Activated B cell treated with CpG ODN at 0.5 μM for 24 hours (primary cell): Measurements from ENCODE around the gene NOX5. TPM values are rescaled to one million over a fixed set of nuclear protein-coding genes. Genes with fewer than 3 reads are reported as not detected.

ENCODE experiments used
- ATAC-seq: fragments of 200-7000 bp; cut with Tn5 transposase; one replicate; pipeline ENCODE4 v1.10.0; 2021; ENCODE audit warnings: low read depth, mild to moderate bottlenecking, moderate library complexity
- CTCF ChIA-PET: fragments of 350-600 bp; sonication (Branson Sonifier 250); formaldehyde crosslinking; loops from one replicate; lab custom pipeline; 2021; ENCODE audit warnings: antibody characterized with exemption; lab: Charles Lee
- POLR2A ChIA-PET: fragments of 350-600 bp; sonication (Branson Sonifier 250); formaldehyde crosslinking; loops from one replicate; lab custom pipeline; 2021; ENCODE audit warnings: antibody characterized with exemption; lab: Charles Lee
- DNase-seq: peaks from one replicate; pipeline ENCODE4 v3.0.0; 2022
- H3K27ac Mint-ChIP-seq: one replicate; pipeline ENCODE4 v1.8.0; 2020; ENCODE audit warnings: mixed read lengths
- H3K27me3 Mint-ChIP-seq: one replicate; pipeline ENCODE4 v1.8.0; 2021; ENCODE audit warnings: mixed read lengths
- H3K36me3 Mint-ChIP-seq: one replicate; pipeline ENCODE4 v1.8.0; 2021; ENCODE audit warnings: low read depth, mixed read lengths
- H3K4me1 Mint-ChIP-seq: one replicate; pipeline ENCODE4 v1.8.0; 2021; ENCODE audit warnings: mixed read lengths
- H3K4me3 Mint-ChIP-seq: one replicate; pipeline ENCODE4 v1.8.0; 2020; ENCODE audit warnings: mild to moderate bottlenecking, mixed read lengths
- H3K9me3 Mint-ChIP-seq: one replicate; pipeline ENCODE4 v1.8.0; 2020; ENCODE audit warnings: mixed read lengths
- intact Hi-C: fragments of 100-400 bp; cut with micrococcal nuclease; formaldehyde crosslinking; loops from one replicate; pipeline ENCODE4 v1.15.1; 2024
- total RNA-seq: library from RNA; stranded (reverse); gene quantifications from 2 replicates; pipeline ENCODE4 v1.2.3, GENCODE V29; 2022
- TF ChIP-seq, protein P1 (sequence below): fragments of 200-600 bp; IDR thresholded peaks from one replicate; pipeline ENCODE4 v1.8.0; 2022; ENCODE audit warnings: antibody characterized with exemption, mild to moderate bottlenecking

Gene NOX5
- total RNA-seq, 1 donor from 2014 or later: 0.09 TPM

DNA sequence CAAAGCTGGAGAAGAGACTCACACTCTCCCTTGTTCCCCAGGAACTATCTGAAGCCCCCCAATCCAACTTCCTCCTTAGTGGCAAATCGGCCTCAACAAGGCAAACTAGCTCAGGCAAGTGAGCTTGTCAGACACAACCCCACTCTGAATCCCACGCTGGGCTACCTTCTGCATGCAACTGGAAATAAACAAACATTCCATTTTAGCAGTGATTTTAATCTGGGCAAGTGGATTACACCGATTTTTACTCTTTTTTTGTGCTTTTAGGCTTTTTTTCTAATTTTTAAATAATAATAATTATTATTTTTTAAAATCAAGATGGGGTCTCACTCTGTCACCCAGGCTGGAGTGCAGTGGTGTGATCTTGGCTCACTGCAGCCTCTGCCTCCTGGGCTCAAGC, 2.9 kb upstream of the NOX5 start:
- intact Hi-C loops: no loop called here
- Mint-ChIP-seq H3K4me3 (no peak overlapping the region), H3K36me3 (peaks cover 4% of the 10 kb centered on the region), H3K27ac (no peak overlapping the region), H3K9me3 (peaks cover 20% of the 10 kb centered on the region), H3K27me3 (peaks cover 20% of the 10 kb centered on the region), H3K4me1 (no peaks in the 10 kb centered on the region)
- TF ChIP-seq, protein P1, sequence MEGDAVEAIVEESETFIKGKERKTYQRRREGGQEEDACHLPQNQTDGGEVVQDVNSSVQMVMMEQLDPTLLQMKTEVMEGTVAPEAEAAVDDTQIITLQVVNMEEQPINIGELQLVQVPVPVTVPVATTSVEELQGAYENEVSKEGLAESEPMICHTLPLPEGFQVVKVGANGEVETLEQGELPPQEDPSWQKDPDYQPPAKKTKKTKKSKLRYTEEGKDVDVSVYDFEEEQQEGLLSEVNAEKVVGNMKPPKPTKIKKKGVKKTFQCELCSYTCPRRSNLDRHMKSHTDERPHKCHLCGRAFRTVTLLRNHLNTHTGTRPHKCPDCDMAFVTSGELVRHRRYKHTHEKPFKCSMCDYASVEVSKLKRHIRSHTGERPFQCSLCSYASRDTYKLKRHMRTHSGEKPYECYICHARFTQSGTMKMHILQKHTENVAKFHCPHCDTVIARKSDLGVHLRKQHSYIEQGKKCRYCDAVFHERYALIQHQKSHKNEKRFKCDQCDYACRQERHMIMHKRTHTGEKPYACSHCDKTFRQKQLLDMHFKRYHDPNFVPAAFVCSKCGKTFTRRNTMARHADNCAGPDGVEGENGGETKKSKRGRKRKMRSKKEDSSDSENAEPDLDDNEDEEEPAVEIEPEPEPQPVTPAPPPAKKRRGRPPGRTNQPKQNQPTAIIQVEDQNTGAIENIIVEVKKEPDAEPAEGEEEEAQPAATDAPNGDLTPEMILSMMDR: no peak
- CTCF ChIA-PET: no interaction called here
- no peak for ATAC-seq
- no peak for DNase-seq
- POLR2A ChIA-PET: no interaction called here

DNA sequence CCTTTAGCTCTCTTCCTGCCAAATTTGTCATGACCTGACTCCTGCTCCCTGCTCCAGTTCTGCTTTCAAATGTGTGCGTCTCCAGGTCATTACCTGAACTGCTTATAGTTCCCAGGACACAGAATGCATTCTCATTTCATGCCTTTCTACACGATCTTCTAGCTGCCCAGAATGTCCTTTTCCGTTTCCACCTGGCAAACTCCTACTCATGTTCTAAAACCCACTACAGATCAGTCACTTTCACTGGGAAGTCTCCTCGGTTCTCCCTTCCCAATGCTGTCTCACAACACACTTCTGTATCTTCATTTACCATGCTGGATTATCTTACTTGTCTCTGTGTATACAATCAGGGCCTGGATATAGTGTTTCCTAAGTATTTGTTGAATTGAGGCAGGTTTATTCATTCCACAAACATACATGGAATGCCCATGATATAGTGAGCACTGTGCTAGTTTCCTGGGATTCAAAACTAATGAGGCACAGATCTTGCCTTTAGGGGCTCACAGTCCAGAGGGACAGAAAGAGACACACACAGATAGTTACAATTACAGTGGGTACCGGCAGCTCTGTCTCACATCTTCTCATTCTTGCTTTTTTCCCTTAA, 1.6 kb upstream of the NOX5 start:
- no peak for ATAC-seq
- peaks cover 20% of the 10 kb centered on the region for H3K27me3 Mint-ChIP-seq
- no peak overlapping the region for H3K4me3 Mint-ChIP-seq
- no peak overlapping the region for H3K27ac Mint-ChIP-seq
- peaks cover 14% of the 10 kb centered on the region for H3K9me3 Mint-ChIP-seq
- ChIA-PET CTCF (no interaction called here), POLR2A (no interaction called here)
- H3K4me1 Mint-ChIP-seq: no peaks in the 10 kb centered on the region
- DNase-seq: no peak
- peaks cover 4% of the 10 kb centered on the region for H3K36me3 Mint-ChIP-seq
- TF ChIP-seq, protein P1: no peak
- intact Hi-C loops: no loop called here

DNA sequence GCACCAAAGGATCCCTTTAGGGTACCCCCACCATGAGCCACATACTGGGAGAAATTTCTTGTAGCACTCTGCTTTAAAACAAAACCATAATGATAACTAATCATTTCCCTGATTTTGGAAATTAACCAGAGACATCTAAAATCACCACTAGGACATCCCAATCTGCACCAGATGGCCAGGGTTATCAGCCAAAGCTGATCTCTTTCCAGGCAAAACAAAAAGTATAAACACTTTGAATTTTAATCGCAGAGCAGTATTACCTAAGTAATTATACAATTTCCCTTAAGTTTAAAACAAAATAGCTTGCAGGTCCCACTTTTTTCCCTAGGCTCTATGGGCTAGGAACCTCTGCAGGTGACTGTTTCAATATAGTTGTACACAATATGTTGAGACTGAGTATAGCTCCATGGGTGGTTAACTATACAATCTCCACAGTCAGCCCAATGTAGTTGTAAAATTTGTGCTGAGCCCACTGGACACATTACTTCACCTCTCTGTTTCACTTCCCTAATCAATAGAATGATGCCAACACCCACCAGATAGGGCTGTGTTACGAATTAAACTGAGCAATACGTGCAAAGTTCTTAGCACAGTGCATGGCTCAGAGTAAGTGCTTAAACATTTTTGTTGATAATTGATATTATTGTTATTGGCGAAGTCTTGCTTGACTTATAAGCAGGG, 629 bp upstream of the NOX5 start:
- DNase-seq (no peak), ATAC-seq (no peak)
- H3K27me3 Mint-ChIP-seq: peaks cover 24% of the 10 kb centered on the region
- ChIA-PET CTCF (no interaction called here), POLR2A (no interaction called here)
- peaks cover 7% of the 10 kb centered on the region for H3K9me3 Mint-ChIP-seq
- no peak overlapping the region for H3K27ac Mint-ChIP-seq
- H3K4me3 Mint-ChIP-seq: no peak overlapping the region
- H3K4me1 Mint-ChIP-seq: no peaks in the 10 kb centered on the region
- TF ChIP-seq, protein P1: no peak
- intact Hi-C loops: no loop called here
- H3K36me3 Mint-ChIP-seq: peaks cover 4% of the 10 kb centered on the region

DNA sequence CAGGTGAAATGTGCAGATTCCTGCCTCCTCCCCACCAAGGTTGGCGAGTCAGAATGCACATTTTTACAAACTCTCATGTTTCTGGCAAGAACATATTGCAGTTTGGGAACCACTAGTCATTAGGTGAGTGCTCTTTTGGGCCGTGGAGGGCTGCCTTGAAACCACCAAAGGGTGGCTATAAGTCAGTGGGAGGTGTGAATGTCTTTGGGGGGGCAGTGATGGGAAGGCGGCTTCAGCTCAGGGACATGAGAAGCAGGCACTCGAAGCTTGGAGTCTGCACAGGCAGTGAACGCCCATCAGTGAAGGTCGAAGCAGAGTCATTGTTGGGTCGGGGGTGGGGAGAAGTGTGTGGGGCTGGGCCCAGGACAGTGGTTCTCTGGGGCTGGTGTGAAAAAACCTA, 1.1 kb downstream of the NOX5 start:
- Mint-ChIP-seq H3K27me3 (peaks cover 24% of the 10 kb centered on the region), H3K36me3 (no peaks in the 10 kb centered on the region), H3K4me1 (no peaks in the 10 kb centered on the region), H3K27ac (no peak overlapping the region), H3K9me3 (peaks cover 2% of the 10 kb centered on the region), H3K4me3 (no peak overlapping the region)
- DNase-seq (no peak), ATAC-seq (no peak)
- POLR2A ChIA-PET: no interaction called here
- CTCF ChIA-PET: no interaction called here
- intact Hi-C loops: no loop called here
- TF ChIP-seq, protein P1: no peak

DNA sequence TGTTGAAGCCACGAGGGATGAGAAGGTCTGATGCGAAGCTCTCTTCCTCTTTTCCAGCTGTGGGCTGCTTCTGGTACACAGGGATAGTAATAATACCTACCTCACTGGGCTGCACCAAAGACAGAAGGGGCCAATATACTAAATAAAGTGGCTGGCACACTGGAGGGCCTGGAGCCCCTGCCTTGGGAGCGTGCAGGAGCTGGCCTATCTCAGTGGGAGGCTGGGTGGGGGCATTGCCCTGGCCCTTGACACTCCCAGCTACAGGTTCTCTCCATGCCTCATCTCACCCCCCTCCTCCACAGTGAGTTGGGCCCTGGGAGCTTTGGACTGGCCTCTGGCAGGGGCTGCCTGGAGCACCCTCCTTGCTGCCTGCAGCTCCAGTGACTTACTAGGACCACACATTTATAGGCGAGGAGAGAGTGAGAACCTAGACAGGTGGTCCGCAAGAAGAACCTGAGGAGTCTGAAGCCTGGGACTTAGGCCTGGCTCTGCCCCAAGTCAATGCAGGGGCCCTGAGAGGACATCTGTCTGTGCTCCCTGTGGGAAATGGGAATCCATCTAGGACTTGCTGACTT, 1.6 kb downstream of the NOX5 start:
- CTCF ChIA-PET: no interaction called here

More for the DNA sequence above, 1.6 kb downstream of the NOX5 start:
- ATAC-seq (no peak), DNase-seq (no peak)
- intact Hi-C loops: no loop called here
- Mint-ChIP-seq H3K9me3 (peaks cover 2% of the 10 kb centered on the region), H3K4me3 (no peak overlapping the region), H3K27ac (no peak overlapping the region), H3K27me3 (peaks cover 24% of the 10 kb centered on the region), H3K4me1 (no peaks in the 10 kb centered on the region), H3K36me3 (no peaks in the 10 kb centered on the region)
- TF ChIP-seq, protein P1: no peak
- POLR2A ChIA-PET: no interaction called here
